NCI-H1417 (cell line): ENCODE results near the gene TRIM59.
A peak's percentile ranks its signal among the peaks of the same experiment; 100 is the strongest.

Experiments
- DNase-seq, 3 experiments: peaks; one replicate each; lab custom pipeline; 2025; lab: John Stamatoyannopoulos, UW

TRIM59 gene

GRCh38 chr3:160449636-160450598 is at the start of gene TRIM59:
TSS of gene TRIM59 (minus strand) at chr3:160449786. CDS start at chr3:160439183, 10,603 bp downstream.
- peak in 1 of 3 experiments; percentile 70 for DNase-seq

GRCh38 chr3:160498202-160498601 is 48.6 kb upstream of the TRIM59 start:
- no peak for DNase-seq

GRCh38 chr3:160490166-160490565 is 40.6 kb upstream of the TRIM59 start:
- no peak for DNase-seq

- peak in 2 of 3 experiments; percentile 44 to 68 for DNase-seq
These were observed 36.9 kb upstream of the TRIM59 start for GRCh38 chr3:160486459-160486869.

GRCh38 chr3:160482796-160483195 is 33.2 kb upstream of the TRIM59 start:
- no peak for DNase-seq

GRCh38 chr3:160481856-160482255 is 32.3 kb upstream of the TRIM59 start:
- no peak for DNase-seq

GRCh38 chr3:160480931-160481330 is 31.3 kb upstream of the TRIM59 start:
- no peak for DNase-seq

- no peak for DNase-seq
These were observed 29.8 kb upstream of the TRIM59 start for GRCh38 chr3:160479376-160479775.

GRCh38 chr3:160478338-160478737 is 28.8 kb upstream of the TRIM59 start:
- DNase-seq, result no peak

GRCh38 chr3:160477750-160478149 is 28.2 kb upstream of the TRIM59 start:
- DNase-seq, result no peak

- DNase-seq, result no peak
These were observed 26.3 kb upstream of the TRIM59 start for GRCh38 chr3:160475884-160476283.

GRCh38 chr3:160475153-160475552 is 25.6 kb upstream of the TRIM59 start:
- no peak for DNase-seq

- DNase-seq, result no peak
These were observed 24.8 kb upstream of the TRIM59 start for GRCh38 chr3:160474416-160474838.

GRCh38 chr3:160473978-160474377 is 24.4 kb upstream of the TRIM59 start:
- no peak for DNase-seq

GRCh38 chr3:160473221-160473620 is 23.6 kb upstream of the TRIM59 start:
- DNase-seq, result no peak

GRCh38 chr3:160472344-160472743 is 22.8 kb upstream of the TRIM59 start:
- no peak for DNase-seq

- no peak for DNase-seq
These were observed 22.3 kb upstream of the TRIM59 start for GRCh38 chr3:160471892-160472291.

GRCh38 chr3:160470181-160470580 is 20.6 kb upstream of the TRIM59 start:
- no peak for DNase-seq

- no peak for DNase-seq
These were observed 15.4 kb upstream of the TRIM59 start for GRCh38 chr3:160464971-160465370.

GRCh38 chr3:160464321-160464720 is 14.7 kb upstream of the TRIM59 start:
- DNase-seq, result peak in 1 of 3 experiments; percentile 10

GRCh38 chr3:160460033-160460432 is 10.4 kb upstream of the TRIM59 start:
- DNase-seq, result no peak

- no peak for DNase-seq
These were observed 9.9 kb upstream of the TRIM59 start for GRCh38 chr3:160459450-160459970.

GRCh38 chr3:160458151-160458550 is 8.6 kb upstream of the TRIM59 start:
- DNase-seq, result no peak
